Measurements from ENCODE around the gene ACACA. TPM values are rescaled to one million over a fixed set of nuclear protein-coding genes. Genes with fewer than 3 reads are reported as not detected.

Gene ACACA
- total and polyA plus RNA-seq, 2 donors (not counting 3 experiments of a cell fraction or from before 2014, with no cell fraction given): 55.3 to 124 TPM

DNA sequence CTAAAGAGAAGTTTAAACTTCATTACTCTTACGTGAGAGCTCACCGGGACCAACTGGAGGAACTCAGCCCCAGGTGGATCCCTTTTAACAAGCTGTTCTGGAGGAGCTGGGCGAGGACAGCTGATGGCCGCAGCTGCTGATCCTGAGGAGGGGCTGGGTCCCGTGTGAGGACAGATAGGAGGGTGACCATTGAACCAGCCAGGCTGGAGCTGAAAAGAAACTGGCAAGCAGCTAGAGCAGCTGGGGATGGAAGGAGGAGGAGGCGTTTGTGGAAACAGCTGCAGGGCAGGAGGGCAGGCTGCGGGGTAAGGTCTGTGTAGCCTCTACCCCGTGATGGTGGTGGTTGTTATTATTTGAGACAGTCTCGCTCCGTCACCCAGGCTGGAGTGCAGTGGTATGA lies 338.4 kb downstream of the ACACA start:
- no TSS peak for BruUV-seq (replicated peaks)
- TF ChIP-seq MYC (IDR thresholded peaks at IDR 0.05; ENCODE audit: low read depth, low read length) (no peak), POLR2A (IDR thresholded peaks at IDR 0.05; ENCODE audit: low read depth, low read length) (no peak), POLR2AphosphoS5 (IDR thresholded peaks at IDR 0.05; ENCODE audit: insufficient read depth, low read depth, low read length) (no peak), FOS (IDR thresholded peaks at IDR 0.05; ENCODE audit: borderline replicate concordance, insufficient read depth, low read length) (no peak), GATA2 (IDR thresholded peaks at IDR 0.05; ENCODE audit: insufficient read depth, insufficient read length, low read depth, low read length) (no peak), JUN (IDR thresholded peaks at IDR 0.05; ENCODE audit: borderline replicate concordance, insufficient read depth, insufficient read length, low read depth) (no peak), EZH2 (IDR thresholded peaks at IDR 0.05; ENCODE audit: borderline replicate concordance, low read depth, low read length, severe bottlenecking) (no peak)
- TF ChIP-seq, protein P1, sequence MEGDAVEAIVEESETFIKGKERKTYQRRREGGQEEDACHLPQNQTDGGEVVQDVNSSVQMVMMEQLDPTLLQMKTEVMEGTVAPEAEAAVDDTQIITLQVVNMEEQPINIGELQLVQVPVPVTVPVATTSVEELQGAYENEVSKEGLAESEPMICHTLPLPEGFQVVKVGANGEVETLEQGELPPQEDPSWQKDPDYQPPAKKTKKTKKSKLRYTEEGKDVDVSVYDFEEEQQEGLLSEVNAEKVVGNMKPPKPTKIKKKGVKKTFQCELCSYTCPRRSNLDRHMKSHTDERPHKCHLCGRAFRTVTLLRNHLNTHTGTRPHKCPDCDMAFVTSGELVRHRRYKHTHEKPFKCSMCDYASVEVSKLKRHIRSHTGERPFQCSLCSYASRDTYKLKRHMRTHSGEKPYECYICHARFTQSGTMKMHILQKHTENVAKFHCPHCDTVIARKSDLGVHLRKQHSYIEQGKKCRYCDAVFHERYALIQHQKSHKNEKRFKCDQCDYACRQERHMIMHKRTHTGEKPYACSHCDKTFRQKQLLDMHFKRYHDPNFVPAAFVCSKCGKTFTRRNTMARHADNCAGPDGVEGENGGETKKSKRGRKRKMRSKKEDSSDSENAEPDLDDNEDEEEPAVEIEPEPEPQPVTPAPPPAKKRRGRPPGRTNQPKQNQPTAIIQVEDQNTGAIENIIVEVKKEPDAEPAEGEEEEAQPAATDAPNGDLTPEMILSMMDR (IDR thresholded peaks at IDR 0.05; ENCODE audit: extremely low read depth in 1 of 2, insufficient read depth in 1 of 2, low read depth in 1 of 2, low read length in 2 of 2): no peak
- TF ChIP-seq, protein P2, sequence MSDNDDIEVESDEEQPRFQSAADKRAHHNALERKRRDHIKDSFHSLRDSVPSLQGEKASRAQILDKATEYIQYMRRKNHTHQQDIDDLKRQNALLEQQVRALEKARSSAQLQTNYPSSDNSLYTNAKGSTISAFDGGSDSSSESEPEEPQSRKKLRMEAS (IDR thresholded peaks at IDR 0.05; ENCODE audit: insufficient read depth, insufficient read length): no peak
- POLR2A ChIA-PET: no interaction called here
- FAIRE-seq (no peak), DNase-seq (ENCODE audit: low read depth, low spot score) (no peak)
- intact Hi-C loops (cut with micrococcal nuclease) (no loop called here), dilution Hi-C loops (cut with MboI; ENCODE audit: extremely low pct_ligation_motif_present, low sequenced_read_pairs) (loop anchor here (25.0 kb wide), 1 partner anchor 406 kb away; no protein-coding TSS in a partner anchor)
- no peak overlapping the region for H2AFZ ChIP-seq (ENCODE audit: low read depth, low read length)
- no peak overlapping the region for H3K4me3 ChIP-seq (replicated peaks in 1 of 3; ENCODE audit: insufficient read depth in 1 of 3, low read depth in 1 of 3, low read length in 3 of 3)
- H3K27me3 ChIP-seq (ENCODE audit: control insufficient read depth in 2 of 2, insufficient read depth in 2 of 2, low read length in 2 of 2): peaks cover 16 to 26% of the 10 kb centered on the region in 2 experiments
- H3K9me3 ChIP-seq (replicated peaks; ENCODE audit: control insufficient read depth, insufficient read depth, low read length): no peaks in the 10 kb centered on the region
- no peak overlapping the region for H3K9ac ChIP-seq (replicated peaks; ENCODE audit: extremely low read depth, insufficient read depth, low read length)
- H3K9me1 ChIP-seq (replicated peaks; ENCODE audit: control insufficient read depth, extremely low read depth, insufficient read depth, low read length): no peaks in the 10 kb centered on the region
- H3K36me3 ChIP-seq (ENCODE audit: control insufficient read depth in 2 of 2, extremely low read depth in 1 of 2, insufficient read depth in 2 of 2, low read length in 2 of 2): no peaks in the 10 kb centered on the region
- H4K20me1 ChIP-seq (replicated peaks; ENCODE audit: control insufficient read depth, extremely low read depth, insufficient read depth, low read length): no peaks in the 10 kb centered on the region
- H3K27ac ChIP-seq (ENCODE audit: insufficient read depth, low read depth, low read length): no peak overlapping the region
- no peaks in the 10 kb centered on the region for H3K79me2 ChIP-seq (ENCODE audit: control insufficient read depth, insufficient read depth, low read length)
- peaks cover 3% of the 10 kb centered on the region for H3K4me1 ChIP-seq (ENCODE audit: control insufficient read depth, extremely low read depth, insufficient read depth, low read length)
- CTCF ChIA-PET: interaction anchor here (1.5 to 2.1 kb wide), 4 partner anchors 11 to 172 kb away, joined by 6 to 10 read pairs (median 8); no protein-coding TSS in a partner anchor
- H3K4me2 ChIP-seq (ENCODE audit: insufficient read depth, low read length): no peak overlapping the region

All from endothelial cell of umbilical vein (primary cell).